T follicular helper cell (primary cell): ENCODE measurements around the gene AFAP1.

Experiments used
- DNase-seq: peaks from one replicate; pipeline ENCODE4 v3.0.0-alpha.2; 2020; ENCODE audit warnings: low read depth

The AFAP1 gene

DNA sequence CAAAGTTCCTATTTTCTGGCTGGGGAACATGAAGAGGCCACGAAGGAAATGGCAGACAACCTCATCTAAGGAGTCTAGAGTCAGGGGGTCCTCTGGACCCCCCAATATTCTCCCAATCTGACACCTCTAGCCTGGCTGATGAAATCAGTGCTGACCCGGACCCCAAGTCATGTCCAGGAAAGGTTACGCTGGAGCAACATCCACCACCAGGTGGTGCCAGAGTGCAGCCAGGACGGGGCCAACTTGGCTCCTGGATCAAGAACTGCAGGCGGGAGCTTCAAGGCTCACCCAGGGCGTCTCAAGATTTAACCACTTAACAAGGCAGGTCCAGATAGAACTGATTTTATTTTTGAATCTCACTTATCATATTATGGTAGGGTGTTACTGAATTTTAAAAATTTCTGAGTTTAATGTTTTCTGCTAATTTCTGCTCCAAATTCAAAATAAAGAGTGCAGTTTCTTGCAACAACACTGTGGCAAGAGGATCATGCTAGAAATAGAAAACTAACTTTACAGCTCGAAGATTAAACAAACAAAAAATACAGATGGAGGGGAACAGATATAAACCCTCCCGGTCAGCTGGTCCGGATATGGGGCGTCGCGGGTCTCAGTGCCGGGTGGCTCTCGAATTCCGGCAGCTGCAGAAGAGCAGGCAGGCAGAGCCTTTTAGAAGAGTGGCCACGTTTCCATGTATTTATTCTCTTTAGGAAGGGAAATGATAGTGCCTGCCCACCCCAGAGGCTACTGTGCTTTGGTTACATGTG is 135.5 kb downstream of the AFAP1 start:
- DNase-seq: peak; percentile 69

DNA sequence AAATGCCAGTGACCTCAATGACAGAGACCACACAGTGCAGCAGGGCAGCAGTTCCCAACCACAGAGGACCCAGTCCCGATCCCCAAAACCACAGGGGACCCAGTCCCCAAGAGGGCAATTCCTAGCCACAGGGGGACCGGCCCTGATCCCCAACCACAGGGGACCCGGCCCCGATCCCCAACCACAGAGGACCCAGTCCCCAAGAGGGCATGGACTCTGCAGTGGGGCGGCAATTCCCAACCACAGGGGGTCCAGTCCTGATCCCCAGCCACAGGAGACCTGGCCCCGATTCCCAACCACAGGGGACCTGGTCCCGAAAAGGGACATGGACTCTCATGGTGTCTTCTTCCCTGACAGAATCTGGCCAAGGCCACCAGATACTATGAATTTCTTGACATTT is 136.3 kb downstream of the AFAP1 start:
- DNase-seq: no peak

DNA sequence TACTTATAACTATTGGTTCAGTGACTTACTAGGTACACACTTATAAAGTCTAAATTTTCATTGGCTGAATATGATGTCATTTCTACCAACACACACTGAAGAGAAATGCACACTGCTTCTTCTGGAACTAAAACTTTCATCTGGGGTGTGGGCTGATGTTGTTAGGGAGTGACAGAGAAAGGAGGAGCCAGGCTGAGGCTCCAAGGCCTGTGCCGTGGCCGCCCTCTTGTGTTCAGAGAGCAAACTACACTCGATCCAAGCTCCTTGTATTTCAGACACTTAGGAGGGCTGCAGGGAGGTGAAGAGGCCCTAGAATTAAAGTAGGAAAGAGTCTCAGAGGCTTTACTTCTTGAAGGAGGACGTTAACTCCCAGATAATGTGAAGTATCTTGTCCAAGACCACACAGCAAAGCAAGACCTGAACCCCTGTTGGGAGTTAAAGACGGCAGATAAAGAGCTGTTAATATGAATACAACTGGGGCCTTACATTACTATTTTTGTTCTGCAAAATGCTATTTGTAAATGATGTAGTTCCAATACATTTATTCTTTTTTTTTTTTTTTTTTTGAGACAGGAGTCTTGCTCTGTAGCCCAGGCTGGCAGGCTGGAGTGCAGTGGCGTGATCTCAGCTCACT is 137.5 kb downstream of the AFAP1 start:
- peak; percentile 62 for DNase-seq

DNA sequence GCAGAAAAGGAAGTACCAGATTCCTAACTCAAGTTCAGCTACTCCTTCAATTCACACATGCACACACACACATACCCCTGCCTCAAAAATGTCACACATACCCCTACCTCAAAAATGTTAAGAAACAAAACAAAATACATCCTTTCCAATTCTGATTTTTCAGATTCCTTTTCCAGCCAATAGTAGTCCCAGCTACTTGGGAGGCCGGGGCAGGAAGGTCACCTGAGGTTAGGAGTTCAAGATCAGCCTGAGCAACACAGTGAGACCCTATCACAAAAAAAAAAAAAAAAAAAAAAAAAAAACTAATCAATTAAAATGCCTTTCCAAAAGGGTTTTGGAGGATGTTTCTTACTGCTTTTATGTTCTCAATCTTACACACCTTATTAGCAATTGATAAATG is 138.0 kb downstream of the AFAP1 start:
- no peak for DNase-seq

DNA sequence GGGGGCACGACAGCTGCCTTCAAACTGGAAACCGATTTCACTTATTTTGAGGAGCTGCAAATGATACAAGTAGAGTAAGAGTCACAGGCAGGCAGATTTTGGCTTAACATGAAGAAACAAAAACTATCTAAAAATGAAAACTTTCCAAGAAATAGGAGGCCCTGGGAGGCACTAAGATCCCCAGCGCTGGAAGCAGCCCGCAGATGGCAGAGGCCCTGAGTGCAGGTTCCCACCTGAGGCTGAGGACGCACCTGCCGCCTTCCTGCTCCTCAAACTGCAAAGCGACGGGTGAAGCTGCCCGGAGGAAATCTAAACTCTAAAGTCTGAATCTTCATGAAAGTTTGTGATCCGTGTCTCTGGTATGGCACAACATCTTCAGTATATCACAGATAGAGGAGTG is 138.7 kb downstream of the AFAP1 start:
- no peak for DNase-seq

DNA sequence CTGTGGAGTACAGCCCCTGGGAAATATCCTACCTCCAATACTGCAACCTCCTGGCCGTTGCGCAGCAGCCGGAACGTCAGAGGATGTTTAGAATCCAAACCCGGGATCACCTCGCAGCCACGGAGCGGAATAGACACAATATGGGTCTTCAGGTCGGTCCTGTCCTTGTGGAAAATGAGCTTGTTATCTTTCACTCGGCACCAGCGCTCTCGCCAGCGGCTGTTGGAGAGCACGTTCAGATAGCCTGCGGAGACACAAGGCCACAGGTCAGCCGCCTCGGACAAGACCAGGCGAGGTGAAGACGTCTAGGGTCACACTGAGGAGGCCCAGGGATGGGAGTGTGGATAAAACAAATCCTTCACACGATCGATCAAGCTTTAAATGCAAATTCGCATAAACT is 139.3 kb downstream of the AFAP1 start:
- no peak for DNase-seq

DNA sequence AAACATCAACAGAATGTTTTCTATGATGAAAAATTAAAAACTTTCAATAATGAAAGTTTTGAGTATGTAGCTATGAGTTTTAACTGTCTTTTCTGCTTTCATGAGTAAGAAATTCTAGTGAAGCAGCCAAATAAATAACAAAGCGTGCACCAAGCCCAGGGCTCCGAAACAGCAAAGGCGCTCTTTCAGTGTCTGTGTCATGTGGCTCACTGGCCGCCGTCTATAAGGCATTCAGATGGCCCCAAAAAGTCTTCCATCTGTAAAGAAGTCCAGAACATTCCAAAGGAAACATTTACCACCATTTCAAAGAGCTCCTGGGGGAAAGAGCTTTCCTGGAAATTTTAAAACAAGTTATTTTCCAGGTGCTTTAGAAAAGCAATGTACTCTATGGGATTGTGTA is 139.9 kb downstream of the AFAP1 start:
- no peak for DNase-seq

DNA sequence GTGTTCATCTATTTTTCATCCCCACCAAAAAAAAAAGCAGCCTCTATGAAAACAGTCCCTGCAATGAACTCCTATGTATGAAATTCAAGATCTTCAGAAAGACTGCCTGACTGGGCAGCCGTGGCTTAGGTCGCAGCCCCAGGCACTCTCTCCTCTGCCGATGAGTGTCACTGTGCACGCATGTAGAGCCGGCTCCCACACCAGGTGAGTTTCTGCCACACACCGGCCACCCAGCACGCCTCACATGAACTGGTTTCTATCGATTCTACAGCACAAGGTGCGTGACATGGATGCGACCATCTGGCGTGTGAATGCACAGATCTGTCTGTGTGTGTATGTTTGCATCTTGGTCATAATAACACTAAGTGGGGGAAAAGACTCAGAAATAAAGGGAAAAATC is 140.4 kb downstream of the AFAP1 start:
- no peak for DNase-seq

DNA sequence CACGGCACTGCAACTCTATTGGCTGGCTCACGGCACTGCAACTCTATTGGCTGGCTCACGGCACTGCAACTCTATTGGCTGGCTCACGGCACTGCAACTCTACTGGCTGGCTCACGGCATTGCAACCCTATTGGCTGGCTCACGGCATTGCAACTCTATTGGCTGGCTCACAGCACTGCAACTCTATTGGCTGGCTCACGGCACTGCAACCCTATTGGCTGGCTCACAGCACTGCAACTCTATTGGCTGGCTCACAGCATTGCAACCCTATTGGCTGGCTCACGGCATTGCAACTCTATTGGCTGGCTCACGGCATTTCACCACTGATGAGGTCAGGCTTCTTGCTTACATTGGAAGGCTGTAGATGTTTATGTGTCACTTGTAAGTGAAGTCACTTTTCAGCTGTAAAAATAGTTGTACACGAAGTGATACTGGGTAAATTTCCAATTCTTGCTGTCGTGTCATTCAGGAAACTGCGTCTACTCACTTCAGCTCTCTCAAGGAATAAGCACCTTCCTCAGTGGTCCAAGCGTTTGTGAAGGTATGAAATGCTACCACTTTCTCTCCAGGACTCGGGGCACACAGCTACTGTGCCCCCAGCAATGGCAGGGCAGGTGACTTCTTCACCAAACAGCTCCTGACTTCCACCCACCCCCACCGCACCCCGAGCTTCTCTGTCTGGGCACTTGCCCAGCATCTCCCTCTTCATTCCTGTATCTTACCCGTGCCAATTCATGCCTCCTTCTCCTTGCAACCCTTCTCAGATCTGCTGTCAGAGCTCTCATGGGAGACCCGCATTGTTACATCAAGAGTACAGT is 141.3 kb downstream of the AFAP1 start:
- DNase-seq: no peak

DNA sequence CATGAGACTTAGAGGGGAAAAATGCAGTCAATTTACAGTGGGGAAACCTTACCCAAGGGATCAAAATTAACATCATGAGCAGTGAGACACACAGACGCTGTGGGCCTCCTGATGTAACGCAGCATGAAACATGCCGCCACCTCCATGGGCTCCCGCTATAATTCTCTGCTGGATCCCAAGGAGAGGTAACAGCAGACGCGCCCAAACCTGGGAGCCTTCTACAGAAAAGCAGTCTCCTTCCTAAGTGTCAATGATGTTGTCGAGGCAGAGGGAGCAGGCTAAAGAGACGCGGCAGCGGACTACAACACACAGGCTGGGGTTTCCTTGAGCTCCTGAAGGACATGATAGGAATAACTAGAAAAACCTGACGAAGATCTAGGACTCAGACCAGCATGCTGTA is 142.3 kb downstream of the AFAP1 start:
- no peak for DNase-seq

DNA sequence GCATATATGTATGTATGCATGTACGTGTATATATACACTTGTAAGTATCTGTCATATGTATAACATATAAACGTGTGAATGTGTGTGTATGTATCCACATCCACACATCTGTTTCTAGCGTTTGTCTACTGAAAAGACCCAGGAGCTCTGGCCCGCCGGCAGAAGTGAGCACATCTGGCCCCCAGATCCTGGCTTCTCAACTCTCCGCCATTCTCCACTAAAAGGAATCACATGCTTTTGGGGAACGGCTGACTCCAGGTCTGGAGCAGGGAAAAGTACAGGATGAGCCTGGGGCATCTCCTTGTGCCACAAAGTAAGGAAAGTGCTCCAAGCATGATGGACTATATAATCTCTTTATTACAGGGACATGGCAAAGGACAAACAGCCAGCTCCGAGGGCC is 143.7 kb downstream of the AFAP1 start:
- no peak for DNase-seq

DNA sequence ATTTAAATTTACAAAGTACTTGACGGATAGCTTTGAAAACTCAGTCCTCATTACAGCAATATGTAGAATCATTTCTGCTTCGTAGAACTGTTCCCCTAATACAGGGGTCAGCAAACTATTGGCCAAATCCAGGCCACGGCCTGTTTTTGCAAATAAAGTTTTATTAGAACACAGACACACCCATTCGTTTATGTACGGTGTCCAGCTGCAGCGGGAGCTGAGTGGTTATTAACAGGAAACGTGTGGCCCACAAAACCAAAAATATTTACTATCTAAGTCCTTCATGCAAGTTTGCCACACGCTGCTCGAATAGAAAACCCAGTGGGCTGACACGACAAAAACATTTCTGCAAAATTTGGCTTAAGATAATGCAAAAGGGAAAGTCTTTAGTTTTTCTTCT is 146.5 kb downstream of the AFAP1 start:
- no peak for DNase-seq

DNA sequence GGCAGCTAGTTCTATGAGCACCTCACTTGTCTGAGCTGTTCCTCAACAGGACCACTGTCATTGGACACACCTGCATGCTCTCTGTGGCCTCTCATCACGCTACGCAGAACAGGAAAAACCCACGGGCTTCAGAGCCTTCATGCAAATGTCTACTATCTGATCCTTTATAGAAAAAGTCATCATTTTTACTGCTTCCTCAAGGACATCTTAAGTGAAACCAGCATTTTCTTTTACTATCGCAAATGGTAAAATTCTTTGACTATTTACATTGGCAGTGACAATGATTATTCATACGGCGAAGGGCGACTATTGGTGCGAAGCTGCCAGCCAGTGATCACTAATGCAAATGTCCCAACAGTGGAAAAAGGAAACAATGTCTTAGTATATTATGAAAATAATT is 147.0 kb downstream of the AFAP1 start:
- DNase-seq: no peak

DNA sequence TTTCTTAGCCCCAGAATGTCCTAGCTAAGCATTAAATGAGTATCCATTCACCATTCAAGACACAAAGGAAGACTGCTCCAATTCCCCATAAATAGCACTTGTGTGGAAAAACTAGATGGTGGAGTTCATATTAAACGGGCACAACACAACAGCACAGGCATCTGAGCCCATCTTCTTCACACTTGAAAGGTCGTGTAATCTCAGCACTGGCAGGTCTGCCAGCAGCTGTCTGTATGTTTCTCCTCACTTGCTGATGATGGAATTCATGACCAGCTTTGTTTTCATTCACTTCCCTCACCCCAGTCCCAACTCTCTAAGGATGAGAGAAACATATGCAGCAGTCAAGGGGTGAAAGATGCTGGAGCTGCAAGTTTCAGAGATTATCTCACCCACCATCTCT is 148.7 kb downstream of the AFAP1 start:
- DNase-seq: no peak

DNA sequence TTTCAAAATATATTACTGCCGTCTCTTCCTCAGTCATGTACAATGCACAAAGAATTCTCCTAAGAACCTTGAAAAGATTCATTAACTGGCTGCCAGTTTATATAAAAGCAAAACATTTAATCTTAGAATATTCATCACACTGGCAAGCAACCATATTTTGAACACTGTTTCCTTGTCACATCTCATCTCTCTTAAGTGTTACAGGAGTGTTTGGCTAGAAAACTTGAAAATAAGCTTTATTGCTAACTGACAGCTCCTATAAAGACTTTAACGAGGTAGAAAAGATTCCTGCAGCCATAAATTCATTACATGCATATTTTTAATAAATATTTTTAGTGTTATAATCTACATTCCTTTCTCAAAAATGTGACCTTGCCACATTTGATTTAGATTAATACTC is 149.6 kb downstream of the AFAP1 start:
- no peak for DNase-seq

DNA sequence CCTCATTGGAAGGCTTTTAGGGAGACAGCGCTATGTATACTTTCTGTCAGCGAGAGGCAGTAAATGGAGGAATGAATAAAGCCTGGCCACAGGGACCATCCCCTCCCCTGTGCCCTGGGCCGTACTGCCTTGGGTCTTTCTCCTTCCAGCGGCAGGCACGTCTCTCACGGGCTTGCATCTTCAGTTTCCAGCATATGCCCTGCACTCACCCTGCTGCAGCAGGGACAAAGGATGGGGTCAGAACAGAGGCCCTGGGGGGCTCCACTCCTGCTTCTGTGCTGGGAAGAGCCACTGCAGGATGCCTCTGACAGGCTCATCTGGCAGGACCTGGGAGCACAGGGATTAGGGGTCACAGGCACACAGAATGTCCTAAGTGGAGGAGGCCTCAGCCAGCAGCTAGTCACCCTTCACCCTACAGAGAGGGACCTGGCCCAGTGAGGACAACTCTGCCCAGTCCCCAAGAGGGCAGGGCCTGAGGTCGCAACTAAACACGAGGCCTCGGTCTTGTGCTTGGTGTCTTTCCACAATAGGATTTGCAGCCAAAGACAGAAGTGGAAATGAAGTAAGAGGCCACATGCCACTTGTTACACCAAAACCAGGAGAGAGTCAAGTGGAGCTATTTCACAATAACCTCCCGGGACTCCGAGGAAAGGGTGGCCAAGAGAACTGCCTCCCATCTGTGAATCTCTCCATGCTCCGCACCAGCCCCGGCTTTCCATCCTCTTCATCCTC is 150.8 kb downstream of the AFAP1 start:
- no peak for DNase-seq

DNA sequence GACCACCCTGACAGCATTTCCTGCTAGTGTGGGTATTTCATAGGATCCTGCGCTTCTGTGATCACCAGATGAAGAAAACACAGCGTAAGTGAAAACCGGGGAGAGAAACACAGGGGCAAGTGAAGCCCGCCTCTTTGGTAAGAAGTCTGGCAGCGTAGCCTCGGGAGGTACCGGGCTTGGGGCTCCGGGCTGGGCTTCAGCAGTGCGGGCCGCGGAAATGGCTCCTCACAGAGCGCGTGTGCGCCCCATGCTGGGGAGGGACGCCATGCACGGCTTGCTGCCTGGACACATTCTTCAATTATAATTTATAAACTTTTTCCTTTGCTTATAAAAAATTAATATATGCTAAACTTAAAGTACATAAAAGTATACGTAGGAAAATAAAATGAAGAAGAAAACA is 151.5 kb downstream of the AFAP1 start:
- no peak for DNase-seq

DNA sequence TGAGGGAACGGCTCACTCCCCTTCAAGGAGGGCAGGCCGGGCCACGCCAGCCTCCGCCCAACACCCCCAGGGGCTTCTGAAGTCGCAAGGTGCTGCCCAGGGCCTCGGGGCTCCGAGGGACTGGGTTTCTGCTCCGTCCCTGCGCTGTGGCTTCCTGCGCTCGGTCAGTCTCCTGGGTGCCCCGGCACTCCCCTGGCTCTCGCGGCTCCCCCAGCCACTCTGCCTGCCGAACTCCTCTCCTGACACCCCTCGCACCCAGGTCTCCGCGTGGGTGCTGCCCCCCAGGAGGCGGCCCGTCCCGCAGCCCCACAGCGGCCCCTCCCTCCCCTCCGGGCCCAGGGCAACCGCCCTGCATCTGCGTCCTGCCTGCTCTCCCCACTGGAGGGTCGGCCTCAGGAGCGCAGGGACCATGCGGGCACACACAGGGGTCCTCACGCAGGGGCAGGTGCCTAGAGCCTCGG is 151.9 kb downstream of the AFAP1 start:
- no peak for DNase-seq

DNA sequence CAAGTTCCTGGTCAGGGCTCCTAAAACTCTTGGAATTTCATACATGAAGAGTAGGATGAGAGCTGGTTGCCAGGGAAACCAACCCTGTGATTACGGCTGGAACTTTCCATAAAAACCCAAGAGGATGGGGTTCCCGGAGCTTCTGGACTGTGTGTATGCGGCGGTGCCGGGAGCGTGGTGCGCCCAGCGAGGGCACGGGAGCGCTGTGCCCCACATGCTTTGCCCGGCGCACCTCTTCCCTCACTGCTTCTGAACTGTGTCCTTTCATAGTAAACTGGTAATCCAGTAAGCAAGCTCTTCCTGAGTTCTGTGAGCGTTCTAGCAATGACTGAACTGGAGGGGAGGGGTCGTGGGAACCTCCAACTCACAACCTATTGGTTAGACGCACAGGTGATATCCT is 152.6 kb downstream of the AFAP1 start:
- DNase-seq: no peak

DNA sequence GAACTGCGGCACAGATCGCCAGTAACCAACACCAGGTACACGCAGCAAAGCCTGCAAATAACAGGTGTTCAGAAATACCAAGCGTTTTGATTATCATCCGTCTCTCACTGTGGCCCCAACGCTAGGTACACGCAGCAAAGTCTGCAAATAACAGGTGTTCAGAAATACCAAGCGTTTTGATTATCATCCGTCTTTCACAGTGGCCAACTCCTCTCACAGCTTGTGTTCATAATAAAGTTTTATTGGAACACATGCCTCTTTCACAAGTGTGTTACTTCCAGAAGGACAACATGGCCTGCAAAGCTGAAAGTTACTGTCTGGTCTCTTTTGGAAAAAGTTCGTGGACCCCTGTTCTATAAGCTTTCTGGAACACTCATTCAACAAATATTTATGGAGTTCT is 153.1 kb downstream of the AFAP1 start:
- no peak for DNase-seq

DNA sequence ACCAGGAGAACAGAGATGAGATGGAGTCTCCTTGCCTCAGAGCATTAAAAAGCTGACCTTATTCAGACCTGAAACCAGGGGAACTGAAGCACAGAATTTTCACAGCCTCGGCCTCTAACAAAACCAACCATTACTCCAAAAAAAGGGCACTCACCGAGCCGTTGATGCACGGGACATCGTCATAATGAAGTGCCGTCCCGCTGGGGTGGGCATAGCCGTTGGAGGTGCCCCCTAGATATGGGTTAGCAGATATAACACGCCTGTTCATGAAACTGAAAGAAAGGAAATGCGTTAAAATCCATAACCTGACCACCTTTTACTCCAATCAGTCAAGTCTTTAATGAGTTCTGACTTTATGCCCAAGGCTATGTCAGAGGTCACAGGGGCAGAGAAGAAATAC is 153.6 kb downstream of the AFAP1 start:
- DNase-seq: no peak

DNA sequence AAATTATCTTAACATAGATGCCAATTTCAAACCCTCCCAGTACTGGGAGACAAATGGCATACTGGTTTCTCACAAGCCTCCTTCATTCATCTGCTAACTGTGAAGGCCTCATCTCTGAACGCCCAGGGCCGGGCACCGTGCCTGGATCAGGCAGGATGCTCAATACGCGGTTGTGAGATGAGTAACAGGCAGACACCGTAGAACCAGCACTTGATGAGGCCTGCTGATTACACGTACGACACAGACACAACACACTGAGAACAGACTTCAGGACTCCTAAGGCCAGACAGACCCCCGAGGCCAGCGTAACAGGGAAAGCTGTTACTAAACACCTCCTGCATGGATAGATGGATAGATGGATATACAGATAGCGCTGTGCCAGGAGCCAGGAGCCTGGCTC is 154.6 kb downstream of the AFAP1 start:
- DNase-seq: no peak
